Cardiac muscle cell (in vitro differentiated cells and primary cell): ENCODE measurements around the gene GDF10. TPM values are rescaled to one million over a fixed set of nuclear protein-coding genes. Genes with fewer than 3 reads are reported as not detected.
A peak's percentile ranks its signal among the peaks of the same experiment; 100 is the strongest.

Experiments used
- DNase-seq, 2 donors: peaks; one replicate each; pipeline versions ENCODE4 v3.0.0 to v3.0.0-alpha.2; 2010 to 2017; ENCODE audit warnings: low read depth in 1 of 2, low spot score in 1 of 2
- H3K27ac ChIP-seq: fragments of 200-600 bp; sonication (generic); 2 replicates; pipeline ENCODE4 v1.5.1; 2016
- H3K27me3 ChIP-seq: fragments of 200-600 bp; sonication (generic); 2 replicates; pipeline ENCODE4 v1.6.0; 2016; ENCODE audit warnings: control low read depth
- H3K36me3 ChIP-seq: fragments of 200-600 bp; sonication (generic); 2 replicates; pipeline ENCODE4 v1.5.1; 2016; ENCODE audit warnings: control low read depth
- H3K4me1 ChIP-seq: fragments of 200-600 bp; sonication (generic); 2 replicates; pipeline ENCODE4 v1.8.1; 2017; ENCODE audit warnings: low read depth, mild to moderate bottlenecking, mixed run types
- H3K4me3 ChIP-seq: fragments of 200-600 bp; sonication (generic); 2 replicates; pipeline ENCODE4 v1.5.1; 2016; ENCODE audit warnings: mild to moderate bottlenecking
- H3K9me3 ChIP-seq: fragments of 200-600 bp; sonication (generic); 2 replicates; pipeline ENCODE4 v1.5.1; 2017; ENCODE audit warnings: low read depth, mild to moderate bottlenecking, control low read depth
- CTCF ChIP-seq: IDR thresholded peaks from 2 replicates; pipeline ENCODE4 v1.5.1; 2012; ENCODE audit warnings: low read depth, mild to moderate bottlenecking, low read length
- polyA plus RNA-seq: library from polyadenylated mRNA; unstranded; fragments of >200 nt; fragmentation: Nextera tagmentation; extraction: Ambion mirVana; gene quantifications from 2 replicates; pipeline ENCODE4 v1.2.1, GENCODE V29; 2016
- total RNA-seq: library from RNA; depleted of rRNA; stranded (reverse); fragments of >200 nt; gene quantifications from 2 replicates; pipeline ENCODE4 v1.2.3, GENCODE V29; 2016

Gene GDF10
- 3.2 and 4.0 TPM in 2 replicates for total RNA-seq
- polyA plus RNA-seq: 3.2 and 3.8 TPM in 2 replicates

- no peak within 1 kb of the TSS for H3K27ac ChIP-seq
- H3K27me3 ChIP-seq: peaks cover 65% of the 10 kb centered on the region
- H3K9me3 ChIP-seq: no peaks in the 10 kb centered on the region
- peak in 1 of 2 donors; percentile 52 for DNase-seq
- H3K4me3 ChIP-seq: peak within 1 kb of the TSS; percentile 41
- no peaks in the 10 kb centered on the region for H3K36me3 ChIP-seq
- no peak for TF ChIP-seq CTCF
- no peaks in the 10 kb centered on the region for H3K4me1 ChIP-seq
These were observed at the start of gene GDF10 for GRCh38 chr10:47299611-47300428. GDF10 (plus strand) TSS chr10:47300197; CDS start chr10:47300652, 455 bp downstream.

- no peaks in the 10 kb centered on the region for H3K27me3 ChIP-seq
- no peak overlapping the region for H3K4me3 ChIP-seq
- no peaks in the 10 kb centered on the region for H3K4me1 ChIP-seq
- H3K9me3 ChIP-seq: no peaks in the 10 kb centered on the region
- TF ChIP-seq CTCF: no peak
- no peak for DNase-seq
- no peak overlapping the region for H3K27ac ChIP-seq
- H3K36me3 ChIP-seq: no peaks in the 10 kb centered on the region
These were observed 47.8 kb upstream of the GDF10 start for GRCh38 chr10:47252093-47252780.

- no peak for DNase-seq
- Histone ChIP-seq H3K4me3 (no peak overlapping the region), H3K27me3 (no peaks in the 10 kb centered on the region), H3K36me3 (no peaks in the 10 kb centered on the region), H3K9me3 (no peaks in the 10 kb centered on the region), H3K27ac (no peak overlapping the region), H3K4me1 (no peaks in the 10 kb centered on the region)
- no peak for TF ChIP-seq CTCF
These were observed 46.9 kb upstream of the GDF10 start for GRCh38 chr10:47253030-47253637.

GRCh38 chr10:47253651-47254375 lies 46.2 kb upstream of the GDF10 start:
- Histone ChIP-seq H3K4me3 (no peak overlapping the region), H3K9me3 (no peaks in the 10 kb centered on the region), H3K4me1 (no peaks in the 10 kb centered on the region), H3K27me3 (no peaks in the 10 kb centered on the region), H3K36me3 (no peaks in the 10 kb centered on the region), H3K27ac (no peak overlapping the region)
- peak; percentile 28 to 48 for DNase-seq
- TF ChIP-seq CTCF: no peak

GRCh38 chr10:47254611-47255010 lies 45.4 kb upstream of the GDF10 start:
- no peaks in the 10 kb centered on the region for H3K4me1 ChIP-seq
- DNase-seq: peak in 1 of 2 donors; percentile 9
- no peak for TF ChIP-seq CTCF

More at GRCh38 chr10:47254611-47255010, 45.4 kb upstream of the GDF10 start:
- Histone ChIP-seq H3K27ac (no peak overlapping the region), H3K9me3 (no peaks in the 10 kb centered on the region), H3K27me3 (no peaks in the 10 kb centered on the region), H3K4me3 (no peak overlapping the region), H3K36me3 (no peaks in the 10 kb centered on the region)
